IPS DF 6.9 (cell line): Measurements from ENCODE around the gene C2CD4A.
"Not testable (repeated sequence)": the region's sequence is repeated elsewhere in the genome, so short reads cannot be mapped to it uniquely, and the experiment has no call there.

Experiments used
- DNase-seq: peaks from one replicate; pipeline ENCODE4 v3.0.0-alpha.2; 2013; ENCODE audit warnings: low read depth, low spot score
- H3K27ac ChIP-seq: one replicate; pipeline ENCODE4 v1.5.1; 2013; ENCODE audit warnings: low read length, control low read depth
- H3K27me3 ChIP-seq: 2 replicates; pipeline ENCODE4 v1.6.1; 2013; ENCODE audit warnings: mild to moderate bottlenecking, low read length; ENCODE audit not compliant: control insufficient read depth, insufficient read depth
- H3K36me3 ChIP-seq: 2 replicates; pipeline ENCODE4 v1.6.1; 2013; ENCODE audit warnings: low read length; ENCODE audit not compliant: control insufficient read depth, insufficient read depth
- H3K4me1 ChIP-seq: 2 replicates; pipeline ENCODE4 v1.6.1; 2013; ENCODE audit warnings: low read length; ENCODE audit not compliant: control insufficient read depth, insufficient read depth
- H3K4me3 ChIP-seq: 2 replicates; pipeline ENCODE4 v1.5.1; 2013; ENCODE audit warnings: mild to moderate bottlenecking, low read length
- H3K9me3 ChIP-seq: 2 replicates; pipeline ENCODE4 v1.6.1; 2013; ENCODE audit warnings: low read length, inconsistent platforms; ENCODE audit not compliant: control insufficient read depth, insufficient read depth
- WGBS: extraction: QIAGEN DNeasy Blood & Tissue Kit; methylation state at CpG from one replicate; pipeline ENCODE4 v1.1.7; 2013; ENCODE audit warnings: mixed read lengths, missing lambda C conversion rate; ENCODE audit not compliant: insufficient read length, insufficient coverage; 5-methylcytosine and 5-hydroxymethylcytosine counted together

Gene C2CD4A

DNA sequence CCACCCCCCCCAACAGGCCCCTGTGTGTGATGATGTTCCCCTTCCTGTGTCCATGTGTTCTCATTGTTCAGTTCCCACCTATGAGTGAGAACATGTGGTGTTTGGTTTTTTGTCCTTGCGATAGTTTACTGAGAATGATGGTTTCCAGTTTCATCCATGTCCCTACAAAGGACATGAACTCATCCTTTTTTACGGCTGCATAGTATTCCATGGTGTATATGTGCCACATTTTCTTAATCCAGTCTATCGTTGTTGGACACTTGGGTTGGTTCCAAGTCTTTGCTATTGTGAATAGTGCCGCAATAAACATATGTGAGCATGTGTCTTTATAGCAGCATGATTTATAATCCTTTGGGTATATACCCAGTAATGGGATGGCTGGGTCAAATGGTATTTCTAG, 18.5 kb upstream of the C2CD4A start:
- WGBS, result no CpG with 5 or more reads among the region's 4 CpGs

DNA sequence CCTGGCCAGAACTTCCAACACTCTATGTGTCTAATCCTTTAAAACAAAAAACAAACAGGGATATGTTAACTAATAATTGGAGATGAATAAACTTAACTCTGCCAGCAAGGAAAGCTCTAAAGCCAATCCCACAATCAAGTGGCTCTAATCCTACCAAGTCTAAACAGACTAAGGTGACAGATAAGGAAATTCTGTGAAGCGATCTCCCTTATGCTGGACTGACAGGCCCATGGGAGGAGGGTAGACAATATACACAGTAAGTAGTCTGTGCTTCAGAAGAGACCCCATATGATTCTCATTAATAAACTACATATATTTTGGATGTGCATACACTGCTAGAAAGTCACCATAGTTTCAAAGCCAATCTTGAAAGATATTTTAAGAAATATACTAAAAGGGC, 16.7 kb upstream of the C2CD4A start:
- no peaks in the 10 kb centered on the region for H3K27me3 ChIP-seq
- H3K4me1 ChIP-seq, result no peaks in the 10 kb centered on the region
- DNase-seq, result no peak
- no peaks in the 10 kb centered on the region for H3K9me3 ChIP-seq
- H3K4me3 ChIP-seq, result no peak overlapping the region
- no CpG with 5 or more reads among the region's 1 CpG for WGBS
- H3K27ac ChIP-seq, result no peak overlapping the region
- H3K36me3 ChIP-seq, result no peaks in the 10 kb centered on the region

More for the DNA sequence above, 18.5 kb upstream of the C2CD4A start:
- not testable (repeated sequence) for H3K27me3 ChIP-seq, H3K36me3 ChIP-seq, H3K9me3 ChIP-seq, H3K4me3 ChIP-seq, H3K4me1 ChIP-seq, H3K27ac ChIP-seq, DNase-seq

DNA sequence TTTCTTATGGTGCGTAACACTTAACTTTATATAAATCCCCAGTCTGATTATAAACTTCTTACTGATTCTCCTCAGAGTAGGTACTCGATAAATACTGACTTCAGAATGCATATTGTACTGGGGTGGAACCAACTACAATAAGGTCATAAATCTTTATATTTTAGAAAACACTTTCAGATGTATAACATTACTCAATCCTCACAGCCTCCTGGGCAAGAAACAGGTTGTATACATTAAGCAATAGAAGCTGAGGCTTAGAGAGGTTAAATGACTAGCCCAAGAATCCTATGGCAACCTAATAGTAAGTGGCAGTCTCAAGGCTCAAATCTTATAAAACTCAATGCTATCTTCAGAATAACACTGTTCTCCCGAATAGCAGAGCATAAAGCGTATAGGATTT, 15.6 kb upstream of the C2CD4A start:
- no CpG with 5 or more reads among the region's 4 CpGs for WGBS
- Histone ChIP-seq H3K4me3 (no peak overlapping the region), H3K4me1 (no peaks in the 10 kb centered on the region), H3K27me3 (no peaks in the 10 kb centered on the region), H3K9me3 (no peaks in the 10 kb centered on the region), H3K27ac (no peak overlapping the region), H3K36me3 (no peaks in the 10 kb centered on the region)
- no peak for DNase-seq

DNA sequence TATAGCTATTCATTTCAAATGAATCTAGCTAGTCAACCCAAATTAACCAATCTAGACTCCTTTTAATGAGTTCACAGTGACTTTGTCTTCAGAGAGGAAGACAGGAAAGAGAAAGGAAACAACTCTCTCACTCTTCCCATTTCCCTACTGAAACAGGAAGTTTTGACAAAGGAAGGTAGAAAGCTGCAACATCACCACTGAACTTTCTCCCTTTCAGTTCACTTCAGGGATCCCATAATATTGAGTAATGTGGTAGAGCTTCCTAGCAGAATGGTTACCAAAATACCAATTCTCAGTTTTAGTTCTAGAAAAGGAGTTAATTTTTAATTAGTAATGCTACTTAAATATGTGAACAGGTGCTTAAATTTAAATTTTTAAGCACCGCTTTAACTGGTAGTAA, 14.1 kb upstream of the C2CD4A start:
- Histone ChIP-seq H3K27me3 (no peaks in the 10 kb centered on the region), H3K4me1 (no peaks in the 10 kb centered on the region), H3K9me3 (no peaks in the 10 kb centered on the region), H3K36me3 (no peaks in the 10 kb centered on the region), H3K27ac (no peak overlapping the region), H3K4me3 (no peak overlapping the region)
- no peak for DNase-seq
- WGBS, result no CpG with 5 or more reads among the region's 1 CpG

DNA sequence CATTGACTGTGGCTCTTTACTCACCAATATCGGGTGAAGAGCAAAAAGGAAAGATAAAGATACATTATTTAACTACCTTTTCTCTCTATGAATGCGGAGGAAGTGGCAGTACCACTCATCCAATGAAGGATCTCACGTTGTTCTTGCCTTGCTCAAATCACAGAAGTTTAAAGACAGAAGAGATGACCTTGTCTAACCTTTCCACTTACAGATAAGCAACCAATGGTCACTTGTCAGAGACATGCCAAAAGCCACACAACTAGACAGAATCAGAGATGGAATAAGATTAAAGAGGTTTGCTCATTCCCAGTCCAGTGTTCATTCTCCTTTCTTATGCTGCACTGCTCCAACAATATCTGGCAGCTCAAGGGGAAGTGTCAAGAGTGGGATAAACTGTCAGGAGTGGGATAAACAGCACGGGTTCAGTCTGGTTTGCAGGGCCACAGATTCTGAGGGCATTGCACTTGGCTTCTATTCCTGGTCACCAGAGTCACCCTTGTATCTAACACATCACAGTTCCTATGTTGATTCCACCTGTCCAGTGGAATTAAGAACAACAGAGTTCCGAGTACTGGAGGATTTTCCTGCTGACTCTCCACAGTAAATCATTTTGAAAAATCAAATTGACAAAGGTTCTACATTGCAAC, 13.2 kb upstream of the C2CD4A start:
- no peaks in the 10 kb centered on the region for H3K27me3 ChIP-seq
- H3K4me1 ChIP-seq, result no peaks in the 10 kb centered on the region
- H3K27ac ChIP-seq, result no peak overlapping the region
- no peak for DNase-seq
- H3K4me3 ChIP-seq, result no peak overlapping the region
- H3K36me3 ChIP-seq, result no peaks in the 10 kb centered on the region
- no peaks in the 10 kb centered on the region for H3K9me3 ChIP-seq
- no CpG with 5 or more reads among the region's 5 CpGs for WGBS

- WGBS, result no CpG with 5 or more reads among the region's 5 CpGs
- Histone ChIP-seq H3K9me3 (no peaks in the 10 kb centered on the region), H3K4me1 (no peaks in the 10 kb centered on the region), H3K27ac (no peak overlapping the region), H3K4me3 (no peak overlapping the region), H3K36me3 (no peaks in the 10 kb centered on the region), H3K27me3 (no peaks in the 10 kb centered on the region; the same call in 1 of the 2 replicates)
- DNase-seq, result no peak
Observed at GRCh38 chr15:62054979-62055378, 11.8 kb upstream of the C2CD4A start.

GRCh38 chr15:62057341-62057980, 9.3 kb upstream of the C2CD4A start:
- no peak for DNase-seq
- WGBS, result no CpG with 5 or more reads among the region's 4 CpGs
- no peaks in the 10 kb centered on the region; the same call in none of the 2 replicates for H3K27me3 ChIP-seq
- no peak overlapping the region for H3K27ac ChIP-seq
- H3K36me3 ChIP-seq, result no peaks in the 10 kb centered on the region
- no peaks in the 10 kb centered on the region for H3K9me3 ChIP-seq
- no peaks in the 10 kb centered on the region; the same call in 1 of the 2 replicates for H3K4me1 ChIP-seq
- no peak overlapping the region for H3K4me3 ChIP-seq

- Histone ChIP-seq H3K9me3 (no peaks in the 10 kb centered on the region), H3K4me3 (no peak overlapping the region), H3K27me3 (no peaks in the 10 kb centered on the region; the same call in none of the 2 replicates), H3K27ac (no peak overlapping the region), H3K4me1 (no peaks in the 10 kb centered on the region; the same call in 1 of the 2 replicates), H3K36me3 (no peaks in the 10 kb centered on the region)
- WGBS, result no CpG with 5 or more reads among the region's 5 CpGs
- DNase-seq, result no peak
Observed at GRCh38 chr15:62058327-62059028, 8.3 kb upstream of the C2CD4A start.

DNA sequence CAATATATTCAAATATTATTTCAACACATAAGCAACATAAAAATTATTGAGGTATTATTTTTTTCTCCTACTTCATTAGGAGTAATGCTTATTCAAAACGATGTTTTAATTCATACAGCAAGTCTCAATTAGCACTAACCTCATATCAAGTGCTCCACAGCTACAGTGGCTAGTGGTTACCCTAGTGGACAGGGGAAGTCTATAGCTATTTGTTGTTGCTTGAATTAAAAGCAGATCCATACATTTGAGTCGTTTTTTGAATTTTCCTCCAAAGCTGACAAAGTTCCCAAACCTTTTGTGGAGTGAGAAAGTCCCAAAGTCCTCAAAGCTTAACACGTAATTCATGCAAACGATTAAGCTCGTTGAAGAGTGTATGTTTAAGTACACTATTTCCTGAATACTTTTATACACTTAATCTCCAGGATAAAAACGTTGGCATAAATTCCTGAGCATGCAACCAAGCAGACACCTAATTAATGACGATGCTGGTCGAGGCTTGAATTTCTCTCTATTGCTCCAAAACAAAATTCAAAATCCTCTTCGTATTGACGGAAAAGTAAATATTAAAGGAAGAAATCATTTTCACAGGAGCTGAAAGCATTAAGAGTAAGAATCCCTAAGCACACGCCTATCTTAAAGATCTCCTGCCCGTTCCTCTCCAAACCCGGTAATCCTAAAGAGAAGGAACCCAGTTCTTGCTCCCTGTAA, 7.5 kb upstream of the C2CD4A start:
- Histone ChIP-seq H3K27ac (no peak overlapping the region), H3K4me3 (peak overlapping the region; percentile 65; the same call in 1 of the 2 replicates), H3K27me3 (no peaks in the 10 kb centered on the region; the same call in none of the 2 replicates), H3K36me3 (no peaks in the 10 kb centered on the region), H3K4me1 (no peaks in the 10 kb centered on the region; the same call in 1 of the 2 replicates), H3K9me3 (no peaks in the 10 kb centered on the region)
- no peak for DNase-seq
- no CpG with 5 or more reads among the region's 13 CpGs for WGBS

- no peak overlapping the region for H3K27ac ChIP-seq
- no peak for DNase-seq
- H3K4me3 ChIP-seq, result peak overlapping the region; percentile 65; the same call in 1 of the 2 replicates
- no peaks in the 10 kb centered on the region for H3K36me3 ChIP-seq
- H3K27me3 ChIP-seq, result no peaks in the 10 kb centered on the region; the same call in none of the 2 replicates
- no peaks in the 10 kb centered on the region for H3K9me3 ChIP-seq
- no CpG with 5 or more reads among the region's 19 CpGs for WGBS
- H3K4me1 ChIP-seq, result no peaks in the 10 kb centered on the region; the same call in 1 of the 2 replicates
Observed at GRCh38 chr15:62059816-62060112, 7.0 kb upstream of the C2CD4A start.
